HUES6 (cell line): Measurements from ENCODE around the gene ORM1.
"Not testable (repeated sequence)": the region's sequence is repeated elsewhere in the genome, so short reads cannot be mapped to it uniquely, and the experiment has no call there.

Experiments used
- H3K27ac ChIP-seq: 2 replicates; pipeline ENCODE4 v1.7.0; 2013; ENCODE audit warnings: low read depth, mild to moderate bottlenecking, low read length, inconsistent platforms
- H3K27me3 ChIP-seq: 2 replicates; pipeline ENCODE4 v1.6.1; 2013; ENCODE audit warnings: low read length; ENCODE audit not compliant: control insufficient read depth, insufficient read depth
- H3K36me3 ChIP-seq: 2 replicates; pipeline ENCODE4 v1.6.1; 2013; ENCODE audit warnings: low read length; ENCODE audit not compliant: control insufficient read depth, insufficient read depth
- H3K4me1 ChIP-seq: 2 replicates; pipeline ENCODE4 v1.6.1; 2013; ENCODE audit warnings: low read length; ENCODE audit not compliant: control insufficient read depth, insufficient read depth
- H3K4me3 ChIP-seq: 2 replicates; pipeline ENCODE4 v1.5.1; 2013; ENCODE audit warnings: low read depth, low read length
- H3K9ac ChIP-seq: one replicate; pipeline ENCODE4 v1.6.1; 2013; ENCODE audit warnings: mild to moderate bottlenecking, low read length
- H3K9me3 ChIP-seq: 2 replicates; pipeline ENCODE4 v1.6.1; 2013; ENCODE audit warnings: low read depth, low read length; ENCODE audit not compliant: control insufficient read depth, insufficient read depth

The ORM1 gene

GRCh38 chr9:114322831-114323531 lies at the start of gene ORM1:
Gene ORM1, plus strand, starts transcription at chr9:114323098. Its CDS starts 36 bp downstream, at chr9:114323134.
- not testable (repeated sequence) for H3K36me3 ChIP-seq, H3K9ac ChIP-seq, H3K4me1 ChIP-seq, H3K27me3 ChIP-seq, H3K4me3 ChIP-seq, H3K9me3 ChIP-seq, H3K27ac ChIP-seq

GRCh38 chr9:114273461-114273881 lies 49.4 kb upstream of the ORM1 start:
- Histone ChIP-seq H3K4me1 (no peaks in the 10 kb centered on the region; the same call in 1 of the 2 replicates), H3K9me3 (no peaks in the 10 kb centered on the region), H3K27me3 (no peaks in the 10 kb centered on the region), H3K9ac (no peak overlapping the region), H3K36me3 (peaks cover 20% of the 10 kb centered on the region; the same call in 1 of the 2 replicates), H3K4me3 (no peak overlapping the region), H3K27ac (no peak overlapping the region)

GRCh38 chr9:114274217-114274616 lies 48.7 kb upstream of the ORM1 start:
- H3K4me3 ChIP-seq, result no peak overlapping the region
- H3K36me3 ChIP-seq, result peaks cover 22% of the 10 kb centered on the region
- H3K9me3 ChIP-seq, result no peaks in the 10 kb centered on the region
- H3K27me3 ChIP-seq, result no peaks in the 10 kb centered on the region
- H3K4me1 ChIP-seq, result no peaks in the 10 kb centered on the region; the same call in 1 of the 2 replicates
- H3K27ac ChIP-seq, result no peak overlapping the region
- H3K9ac ChIP-seq, result no peak overlapping the region

GRCh38 chr9:114275246-114276004 lies 47.5 kb upstream of the ORM1 start:
- peaks cover 18% of the 10 kb centered on the region for H3K36me3 ChIP-seq
- no peak overlapping the region for H3K27ac ChIP-seq
- no peak overlapping the region for H3K9ac ChIP-seq
- no peak overlapping the region for H3K4me3 ChIP-seq
- H3K4me1 ChIP-seq, result no peaks in the 10 kb centered on the region; the same call in 1 of the 2 replicates
- no peaks in the 10 kb centered on the region for H3K27me3 ChIP-seq
- H3K9me3 ChIP-seq, result no peaks in the 10 kb centered on the region

GRCh38 chr9:114276908-114277821 lies 45.7 kb upstream of the ORM1 start:
- H3K4me3 ChIP-seq, result no peak overlapping the region
- H3K9ac ChIP-seq, result no peak overlapping the region
- no peak overlapping the region for H3K27ac ChIP-seq
- no peaks in the 10 kb centered on the region for H3K9me3 ChIP-seq
- H3K27me3 ChIP-seq, result no peaks in the 10 kb centered on the region
- H3K4me1 ChIP-seq, result no peaks in the 10 kb centered on the region; the same call in 1 of the 2 replicates
- H3K36me3 ChIP-seq, result peaks cover 14% of the 10 kb centered on the region

- Histone ChIP-seq H3K27me3 (no peaks in the 10 kb centered on the region), H3K4me1 (no peaks in the 10 kb centered on the region; the same call in 1 of the 2 replicates), H3K9ac (no peak overlapping the region), H3K4me3 (no peak overlapping the region), H3K9me3 (no peaks in the 10 kb centered on the region), H3K36me3 (peaks cover 14% of the 10 kb centered on the region), H3K27ac (no peak overlapping the region)
Measured at GRCh38 chr9:114278356-114278755, 44.5 kb upstream of the ORM1 start.

- Histone ChIP-seq H3K4me1 (no peaks in the 10 kb centered on the region; the same call in 1 of the 2 replicates), H3K27ac (no peak overlapping the region), H3K4me3 (no peak overlapping the region), H3K9me3 (no peaks in the 10 kb centered on the region), H3K36me3 (peaks cover 10% of the 10 kb centered on the region), H3K27me3 (no peaks in the 10 kb centered on the region), H3K9ac (no peak overlapping the region)
Measured at GRCh38 chr9:114278881-114279570, 43.9 kb upstream of the ORM1 start.

- no peaks in the 10 kb centered on the region for H3K9me3 ChIP-seq
- no peak overlapping the region for H3K9ac ChIP-seq
- H3K27me3 ChIP-seq, result no peaks in the 10 kb centered on the region
- no peak overlapping the region for H3K27ac ChIP-seq
- H3K4me1 ChIP-seq, result no peaks in the 10 kb centered on the region; the same call in 1 of the 2 replicates
- H3K36me3 ChIP-seq, result peaks cover 13% of the 10 kb centered on the region
- H3K4me3 ChIP-seq, result no peak overlapping the region
Measured at GRCh38 chr9:114279693-114280092, 43.2 kb upstream of the ORM1 start.

GRCh38 chr9:114280636-114281472 lies 42.0 kb upstream of the ORM1 start:
- H3K36me3 ChIP-seq, result peaks cover 15% of the 10 kb centered on the region; the same call in 1 of the 2 replicates
- H3K27me3 ChIP-seq, result no peaks in the 10 kb centered on the region
- H3K9me3 ChIP-seq, result no peaks in the 10 kb centered on the region
- no peak overlapping the region for H3K9ac ChIP-seq
- H3K4me1 ChIP-seq, result peaks cover 8% of the 10 kb centered on the region; the same call in 1 of the 2 replicates
- H3K27ac ChIP-seq, result no peak overlapping the region
- no peak overlapping the region for H3K4me3 ChIP-seq
